Osteocyte (in vitro differentiated cells): ENCODE measurements around the gene ABCG4. TPM values are rescaled to one million over a fixed set of nuclear protein-coding genes. Genes with fewer than 3 reads are reported as not detected.
A peak's percentile ranks its signal among the peaks of the same experiment; 100 is the strongest.

Experiments used
- DNase-seq: peaks from one replicate; pipeline ENCODE4 v3.0.0; 2021; ENCODE audit warnings: mixed read lengths; ENCODE audit not compliant: unreplicated experiment; ENCODE audit errors: extremely low spot score
- H3K27ac Mint-ChIP-seq: one replicate; pipeline ENCODE4 v1.8.0; 2021; ENCODE audit warnings: mild to moderate bottlenecking, mixed read lengths; ENCODE audit not compliant: unreplicated experiment
- H3K27me3 Mint-ChIP-seq: one replicate; pipeline ENCODE4 v1.8.0; 2021; ENCODE audit warnings: mixed read lengths; ENCODE audit not compliant: unreplicated experiment
- H3K36me3 Mint-ChIP-seq: one replicate; pipeline ENCODE4 v1.8.0; 2021; ENCODE audit warnings: mixed read lengths; ENCODE audit not compliant: unreplicated experiment
- H3K4me1 Mint-ChIP-seq: one replicate; pipeline ENCODE4 v1.8.0; 2021; ENCODE audit warnings: mixed read lengths; ENCODE audit not compliant: unreplicated experiment
- H3K4me3 Mint-ChIP-seq: one replicate; pipeline ENCODE4 v1.8.0; 2021; ENCODE audit warnings: mild to moderate bottlenecking, moderate library complexity, mixed read lengths; ENCODE audit not compliant: unreplicated experiment
- H3K9me3 Mint-ChIP-seq: one replicate; pipeline ENCODE4 v1.8.0; 2021; ENCODE audit warnings: mixed read lengths; ENCODE audit not compliant: unreplicated experiment
- total RNA-seq: library from RNA; stranded (reverse); gene quantifications from 2 replicates; pipeline ENCODE4 v1.2.1, GENCODE V29; 2021
- TF ChIP-seq, protein P1 (sequence below): fragments of 200-600 bp; sonication (generic); IDR thresholded peaks from 2 replicates; pipeline ENCODE4 v1.5.0; 2021; ENCODE audit warnings: antibody characterized with exemption, mild to moderate bottlenecking, moderate library complexity

Gene ABCG4
- total RNA-seq, 1 donor from 2014 or later, result 0.75 TPM

DNA sequence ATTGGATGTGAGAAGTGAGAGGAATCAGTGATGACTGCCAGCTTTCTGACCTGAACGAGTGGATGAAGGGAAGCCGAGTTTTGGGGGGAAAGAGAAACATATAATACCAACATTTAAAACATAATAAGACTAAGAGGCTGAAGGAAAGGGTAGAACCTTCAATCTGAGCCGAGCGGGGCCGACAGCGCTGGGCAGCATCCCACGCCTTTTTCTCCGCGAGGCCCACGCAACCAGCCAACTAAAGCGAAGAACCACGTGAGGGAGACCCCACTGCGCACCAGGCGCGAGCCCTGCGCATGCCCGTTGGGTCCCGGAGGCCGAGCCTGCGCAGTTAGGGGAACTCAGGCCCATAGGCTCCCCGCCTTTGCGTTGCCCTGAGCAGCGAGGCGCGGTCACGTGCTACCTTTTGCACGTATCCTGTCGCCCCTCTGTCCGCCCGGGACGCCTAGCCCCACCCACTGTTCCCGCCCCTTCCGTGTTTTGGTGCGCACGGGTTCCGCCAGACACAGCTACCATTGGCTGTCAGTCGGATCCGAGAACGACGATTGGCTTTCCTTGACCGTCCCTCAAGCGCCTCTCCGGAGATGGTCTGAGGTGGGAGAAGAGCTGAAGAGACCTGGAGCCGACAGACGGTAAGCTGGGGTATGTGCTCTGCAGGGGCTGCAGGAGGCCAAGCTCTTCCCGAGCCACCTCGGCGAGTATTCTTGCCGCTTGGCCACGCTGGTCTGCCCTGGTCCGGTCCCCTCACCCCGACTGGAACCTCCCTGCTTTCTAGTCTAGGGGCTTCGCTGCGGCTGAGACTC, 27.6 kb upstream of the ABCG4 start, which contains the start of gene HINFP:
Gene HINFP, plus strand, starts transcription at position 573 of the 803 bp plus-strand sequence. CDS start 5,365 bp downstream, outside the sequence.
- TF ChIP-seq, protein P1, sequence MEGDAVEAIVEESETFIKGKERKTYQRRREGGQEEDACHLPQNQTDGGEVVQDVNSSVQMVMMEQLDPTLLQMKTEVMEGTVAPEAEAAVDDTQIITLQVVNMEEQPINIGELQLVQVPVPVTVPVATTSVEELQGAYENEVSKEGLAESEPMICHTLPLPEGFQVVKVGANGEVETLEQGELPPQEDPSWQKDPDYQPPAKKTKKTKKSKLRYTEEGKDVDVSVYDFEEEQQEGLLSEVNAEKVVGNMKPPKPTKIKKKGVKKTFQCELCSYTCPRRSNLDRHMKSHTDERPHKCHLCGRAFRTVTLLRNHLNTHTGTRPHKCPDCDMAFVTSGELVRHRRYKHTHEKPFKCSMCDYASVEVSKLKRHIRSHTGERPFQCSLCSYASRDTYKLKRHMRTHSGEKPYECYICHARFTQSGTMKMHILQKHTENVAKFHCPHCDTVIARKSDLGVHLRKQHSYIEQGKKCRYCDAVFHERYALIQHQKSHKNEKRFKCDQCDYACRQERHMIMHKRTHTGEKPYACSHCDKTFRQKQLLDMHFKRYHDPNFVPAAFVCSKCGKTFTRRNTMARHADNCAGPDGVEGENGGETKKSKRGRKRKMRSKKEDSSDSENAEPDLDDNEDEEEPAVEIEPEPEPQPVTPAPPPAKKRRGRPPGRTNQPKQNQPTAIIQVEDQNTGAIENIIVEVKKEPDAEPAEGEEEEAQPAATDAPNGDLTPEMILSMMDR, result no peak
- DNase-seq, result peak; percentile 100
- H3K27me3 Mint-ChIP-seq, result no peaks in the 10 kb centered on the region
- H3K9me3 Mint-ChIP-seq, result no peaks in the 10 kb centered on the region
- H3K36me3 Mint-ChIP-seq, result peaks cover 11% of the 10 kb centered on the region
- peaks cover 25% of the 10 kb centered on the region for H3K4me1 Mint-ChIP-seq
- H3K4me3 Mint-ChIP-seq, result peak within 1 kb of the TSS; percentile 82
- H3K27ac Mint-ChIP-seq, result peak within 1 kb of the TSS; percentile 97

DNA sequence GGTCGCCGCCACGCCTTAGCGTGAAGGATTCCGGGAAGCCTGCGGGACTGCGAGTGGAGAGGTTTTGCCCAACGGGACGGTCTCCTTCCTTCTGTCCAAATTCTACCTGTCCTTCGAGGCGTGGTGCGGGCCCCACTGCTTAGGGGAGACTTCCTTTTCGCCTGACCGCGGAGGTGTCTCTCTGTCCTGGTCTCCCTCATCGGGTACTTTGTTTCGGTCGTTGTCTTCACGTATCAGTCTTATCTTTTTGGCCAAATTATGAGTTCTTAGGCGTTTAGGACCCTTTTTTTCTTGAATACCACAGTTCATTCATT, 27.1 kb upstream of the ABCG4 start:
- Mint-ChIP-seq H3K36me3 (peaks cover 11% of the 10 kb centered on the region), H3K4me1 (peaks cover 25% of the 10 kb centered on the region), H3K9me3 (no peaks in the 10 kb centered on the region), H3K4me3 (peak overlapping the region; percentile 82), H3K27ac (peak overlapping the region; percentile 97), H3K27me3 (no peaks in the 10 kb centered on the region)
- DNase-seq, result no peak
- TF ChIP-seq, protein P1, result no peak

DNA sequence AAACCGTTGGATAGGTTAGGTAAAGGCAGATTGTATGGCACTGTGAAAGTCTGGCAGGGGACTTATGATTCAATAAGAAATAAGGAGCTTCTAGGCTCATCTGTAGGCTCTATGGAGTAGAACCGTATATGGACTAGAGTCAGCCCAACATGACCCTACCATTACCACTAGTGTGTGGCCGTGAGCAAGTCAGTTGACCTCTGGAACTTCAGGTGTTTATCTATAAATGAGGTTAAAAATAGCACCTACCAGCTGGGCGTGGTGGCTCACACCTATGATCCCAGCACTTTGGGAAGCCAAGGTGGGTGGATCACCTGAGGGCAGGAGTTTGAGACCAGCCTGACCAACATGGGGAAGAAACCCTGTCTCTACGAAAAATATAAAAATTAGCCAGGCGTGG, 23.0 kb upstream of the ABCG4 start:
- Mint-ChIP-seq H3K9me3 (no peaks in the 10 kb centered on the region), H3K4me3 (no peak overlapping the region), H3K27ac (no peak overlapping the region), H3K4me1 (peaks cover 15% of the 10 kb centered on the region), H3K36me3 (peaks cover 21% of the 10 kb centered on the region), H3K27me3 (no peaks in the 10 kb centered on the region)
- no peak for DNase-seq
- TF ChIP-seq, protein P1, result no peak

DNA sequence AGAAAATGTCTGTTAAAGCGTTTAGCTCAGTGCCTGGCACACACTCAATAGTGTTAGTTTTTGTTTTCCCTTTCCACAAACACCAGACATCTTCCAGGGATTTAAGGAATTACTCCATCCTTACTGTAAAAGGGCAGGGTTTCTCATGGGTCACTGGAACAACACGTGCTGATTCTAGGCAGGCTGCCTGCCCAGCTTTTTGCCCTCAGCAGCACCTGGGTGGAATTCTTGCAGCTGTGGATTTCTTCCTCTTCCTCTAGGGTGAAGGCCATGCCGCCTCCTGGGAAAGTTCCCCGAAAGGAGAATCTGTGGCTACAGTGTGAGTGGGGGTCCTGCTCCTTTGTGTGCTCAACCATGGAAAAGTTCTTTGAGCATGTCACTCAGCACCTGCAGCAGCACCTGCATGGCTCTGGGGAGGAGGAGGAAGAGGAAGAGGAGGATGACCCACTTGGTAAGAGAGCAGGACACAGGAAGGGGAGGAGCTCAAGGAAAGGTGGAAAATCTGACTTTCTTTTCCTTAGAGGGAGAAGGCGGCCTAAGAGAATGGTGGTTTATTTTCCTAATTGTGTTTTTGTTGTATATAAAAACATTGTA, 22.1 kb upstream of the ABCG4 start:
- TF ChIP-seq, protein P1, result no peak
- no peak overlapping the region for H3K27ac Mint-ChIP-seq
- peaks cover 28% of the 10 kb centered on the region for H3K36me3 Mint-ChIP-seq
- H3K4me3 Mint-ChIP-seq, result no peak overlapping the region
- H3K9me3 Mint-ChIP-seq, result no peaks in the 10 kb centered on the region
- DNase-seq, result no peak
- peaks cover 12% of the 10 kb centered on the region for H3K4me1 Mint-ChIP-seq
- no peaks in the 10 kb centered on the region for H3K27me3 Mint-ChIP-seq

DNA sequence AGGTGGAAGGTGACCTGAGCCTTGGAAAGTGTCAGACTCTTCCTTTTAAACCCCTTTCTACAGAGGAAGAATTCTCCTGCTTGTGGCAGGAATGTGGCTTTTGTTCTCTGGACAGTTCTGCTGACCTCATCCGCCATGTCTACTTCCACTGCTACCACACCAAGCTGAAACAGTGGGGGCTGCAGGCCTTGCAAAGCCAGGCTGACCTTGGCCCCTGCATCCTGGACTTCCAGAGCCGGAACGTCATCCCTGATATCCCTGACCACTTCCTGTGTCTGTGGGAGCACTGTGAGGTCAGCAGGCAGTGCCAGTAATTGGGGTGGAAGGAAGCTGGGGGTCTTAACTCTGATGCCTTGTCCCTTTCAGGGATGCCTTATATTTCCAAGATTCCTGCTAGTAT, 18.2 kb upstream of the ABCG4 start:
- no peaks in the 10 kb centered on the region for H3K27me3 Mint-ChIP-seq
- peaks cover 41% of the 10 kb centered on the region for H3K36me3 Mint-ChIP-seq
- no peak overlapping the region for H3K4me3 Mint-ChIP-seq
- TF ChIP-seq, protein P1, result no peak
- no peaks in the 10 kb centered on the region for H3K9me3 Mint-ChIP-seq
- no peak overlapping the region for H3K27ac Mint-ChIP-seq
- no peak for DNase-seq
- H3K4me1 Mint-ChIP-seq, result no peaks in the 10 kb centered on the region
